Measurements from ENCODE around the gene TSPAN8. TPM values are rescaled to one million over a fixed set of nuclear protein-coding genes. Genes with fewer than 3 reads are reported as not detected.

Gene TSPAN8
- total RNA-seq, 1 experiment from 2014 or later, result not detected

GRCh38 chr12:71190822-71191221 is 33.0 kb upstream of the TSPAN8 start:
- Histone ChIP-seq H3K79me2 (ENCODE audit: low read length) (no peaks in the 10 kb centered on the region), H3K4me1 (ENCODE audit: low read length) (no peaks in the 10 kb centered on the region), H3K4me3 (ENCODE audit: low read length) (no peak overlapping the region), H4K20me1 (ENCODE audit: insufficient read depth, low read depth, low read length) (no peaks in the 10 kb centered on the region), H3K9me3 (ENCODE audit: low read length) (no peaks in the 10 kb centered on the region), H3K27me3 (ENCODE audit: low read length) (no peaks in the 10 kb centered on the region), H2AFZ (ENCODE audit: low read length) (no peak overlapping the region), H3K36me3 (ENCODE audit: insufficient read depth, low read length) (no peaks in the 10 kb centered on the region), H3K4me2 (ENCODE audit: low read depth, low read length, poor library complexity, severe bottlenecking) (no peak overlapping the region), H3K9ac (ENCODE audit: low read length) (no peak overlapping the region), H3K9me2 (replicated peaks; ENCODE audit: insufficient read depth, low read length) (no peaks in the 10 kb centered on the region), H3K27ac (ENCODE audit: low read length) (no peak overlapping the region)
- no peak for DNase-seq

DNA sequence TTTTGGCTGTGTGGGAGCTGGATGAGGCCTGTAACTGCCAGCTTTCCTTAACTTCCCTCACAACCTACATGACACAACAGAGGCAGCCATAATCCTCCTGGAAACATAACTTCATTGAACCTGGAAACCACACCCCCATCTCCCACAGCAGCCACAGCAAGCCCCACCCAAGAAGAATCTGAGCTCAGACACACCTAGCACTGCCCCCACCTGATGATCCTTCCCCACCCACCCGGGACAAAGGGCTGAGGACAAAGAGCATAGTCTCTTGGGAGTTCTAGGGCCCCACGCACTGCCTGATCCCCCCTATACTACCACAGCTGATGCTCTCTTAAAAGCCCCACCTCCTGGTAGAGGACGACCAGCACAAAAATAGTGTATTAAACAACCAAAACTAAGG is 29.6 kb upstream of the TSPAN8 start:
- Histone ChIP-seq H3K79me2 (ENCODE audit: low read length) (no peaks in the 10 kb centered on the region), H3K4me1 (ENCODE audit: low read length) (no peaks in the 10 kb centered on the region)

GRCh38 chr12:71186571-71187288 is 28.9 kb upstream of the TSPAN8 start:
- H4K20me1 ChIP-seq (ENCODE audit: insufficient read depth, low read depth, low read length), result no peaks in the 10 kb centered on the region
- H3K27me3 ChIP-seq (ENCODE audit: low read length), result no peaks in the 10 kb centered on the region
- H3K9me2 ChIP-seq (replicated peaks; ENCODE audit: insufficient read depth, low read length), result no peaks in the 10 kb centered on the region
- DNase-seq, result no peak
- no peak overlapping the region for H3K9ac ChIP-seq (ENCODE audit: low read length)
- H3K4me2 ChIP-seq (ENCODE audit: low read depth, low read length, poor library complexity, severe bottlenecking), result no peak overlapping the region
- no peaks in the 10 kb centered on the region for H3K4me1 ChIP-seq (ENCODE audit: low read length)
- H2AFZ ChIP-seq (ENCODE audit: low read length), result no peak overlapping the region
- no peak overlapping the region for H3K27ac ChIP-seq (ENCODE audit: low read length)
- H3K9me3 ChIP-seq (ENCODE audit: low read length), result no peaks in the 10 kb centered on the region
- no peak overlapping the region for H3K4me3 ChIP-seq (ENCODE audit: low read length)
- no peaks in the 10 kb centered on the region for H3K79me2 ChIP-seq (ENCODE audit: low read length)
- H3K36me3 ChIP-seq (ENCODE audit: insufficient read depth, low read length), result no peaks in the 10 kb centered on the region

More for the DNA sequence above, 29.6 kb upstream of the TSPAN8 start:
- H3K27me3 ChIP-seq (ENCODE audit: low read length), result no peaks in the 10 kb centered on the region
- H4K20me1 ChIP-seq (ENCODE audit: insufficient read depth, low read depth, low read length), result no peaks in the 10 kb centered on the region
- H3K4me3 ChIP-seq (ENCODE audit: low read length), result no peak overlapping the region
- no peak for DNase-seq
- no peaks in the 10 kb centered on the region for H3K36me3 ChIP-seq (ENCODE audit: insufficient read depth, low read length)
- H2AFZ ChIP-seq (ENCODE audit: low read length), result no peak overlapping the region
- no peak overlapping the region for H3K27ac ChIP-seq (ENCODE audit: low read length)
- H3K9me2 ChIP-seq (replicated peaks; ENCODE audit: insufficient read depth, low read length), result no peaks in the 10 kb centered on the region
- H3K9ac ChIP-seq (ENCODE audit: low read length), result no peak overlapping the region
- H3K9me3 ChIP-seq (ENCODE audit: low read length), result no peaks in the 10 kb centered on the region
- H3K4me2 ChIP-seq (ENCODE audit: low read depth, low read length, poor library complexity, severe bottlenecking), result no peak overlapping the region

DNA sequence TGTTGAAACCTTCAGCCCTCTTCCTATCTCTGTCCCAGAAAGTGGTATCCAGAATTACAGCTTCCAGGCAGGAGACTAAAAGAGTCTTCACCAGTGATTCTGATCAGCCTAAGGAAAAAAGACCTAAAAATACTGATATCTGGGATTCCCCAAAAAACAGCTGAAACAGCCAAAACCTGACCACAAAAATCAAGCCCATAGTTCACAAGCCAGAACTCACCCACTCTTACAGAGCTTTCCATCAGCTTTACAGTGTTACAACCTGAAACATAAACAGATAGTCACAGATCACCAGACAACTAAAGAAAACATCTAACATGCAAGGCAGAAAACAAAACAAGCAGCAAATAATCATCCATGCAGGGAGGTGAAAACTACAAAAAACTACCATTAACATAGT is 26.0 kb upstream of the TSPAN8 start:
- H4K20me1 ChIP-seq (ENCODE audit: insufficient read depth, low read depth, low read length), result no peaks in the 10 kb centered on the region
- DNase-seq, result no peak
- no peaks in the 10 kb centered on the region for H3K79me2 ChIP-seq (ENCODE audit: low read length)
- no peaks in the 10 kb centered on the region for H3K4me1 ChIP-seq (ENCODE audit: low read length)
- no peak overlapping the region for H2AFZ ChIP-seq (ENCODE audit: low read length)
- H3K36me3 ChIP-seq (ENCODE audit: insufficient read depth, low read length), result no peaks in the 10 kb centered on the region
- H3K4me2 ChIP-seq (ENCODE audit: low read depth, low read length, poor library complexity, severe bottlenecking), result no peak overlapping the region
- no peak overlapping the region for H3K9ac ChIP-seq (ENCODE audit: low read length)
- H3K27ac ChIP-seq (ENCODE audit: low read length), result no peak overlapping the region
- no peaks in the 10 kb centered on the region for H3K9me2 ChIP-seq (replicated peaks; ENCODE audit: insufficient read depth, low read length)
- no peaks in the 10 kb centered on the region for H3K27me3 ChIP-seq (ENCODE audit: low read length)
- H3K9me3 ChIP-seq (ENCODE audit: low read length), result no peaks in the 10 kb centered on the region
- H3K4me3 ChIP-seq (ENCODE audit: low read length), result no peak overlapping the region

DNA sequence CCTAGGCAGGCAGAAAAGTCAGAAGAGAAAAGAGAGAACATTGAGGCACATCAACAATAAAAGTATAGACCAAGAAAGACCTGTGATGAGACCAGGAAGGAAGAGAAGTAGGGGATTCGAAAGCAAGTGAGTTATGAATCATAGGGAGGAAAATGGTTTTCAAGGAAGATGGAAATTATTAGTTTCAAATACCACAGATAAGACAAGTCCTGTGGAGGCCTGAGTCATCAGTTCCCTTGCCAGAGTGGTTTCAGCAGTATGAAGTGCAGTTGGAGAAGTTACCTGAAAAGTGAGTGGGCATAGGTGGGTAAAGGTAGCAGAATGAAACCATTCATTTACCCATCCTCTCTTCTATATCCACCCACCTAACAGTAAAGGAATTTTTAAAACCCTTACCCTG is 25.2 kb upstream of the TSPAN8 start:
- Histone ChIP-seq H3K36me3 (ENCODE audit: insufficient read depth, low read length) (no peaks in the 10 kb centered on the region), H4K20me1 (ENCODE audit: insufficient read depth, low read depth, low read length) (no peaks in the 10 kb centered on the region), H3K9me3 (ENCODE audit: low read length) (no peaks in the 10 kb centered on the region), H3K27me3 (ENCODE audit: low read length) (no peaks in the 10 kb centered on the region), H2AFZ (ENCODE audit: low read length) (no peak overlapping the region), H3K4me3 (ENCODE audit: low read length) (no peak overlapping the region), H3K4me2 (ENCODE audit: low read depth, low read length, poor library complexity, severe bottlenecking) (no peak overlapping the region), H3K9ac (ENCODE audit: low read length) (no peak overlapping the region), H3K9me2 (replicated peaks; ENCODE audit: insufficient read depth, low read length) (no peaks in the 10 kb centered on the region), H3K79me2 (ENCODE audit: low read length) (no peaks in the 10 kb centered on the region), H3K27ac (ENCODE audit: low read length) (no peak overlapping the region), H3K4me1 (ENCODE audit: low read length) (no peaks in the 10 kb centered on the region)
- DNase-seq, result no peak

GRCh38 chr12:71178162-71178561 is 20.4 kb upstream of the TSPAN8 start:
- H3K9ac ChIP-seq (ENCODE audit: low read length), result no peak overlapping the region
- H2AFZ ChIP-seq (ENCODE audit: low read length), result no peak overlapping the region
- no peak overlapping the region for H3K27ac ChIP-seq (ENCODE audit: low read length)
- H3K27me3 ChIP-seq (ENCODE audit: low read length), result no peaks in the 10 kb centered on the region
- no peaks in the 10 kb centered on the region for H4K20me1 ChIP-seq (ENCODE audit: insufficient read depth, low read depth, low read length)
- no peaks in the 10 kb centered on the region for H3K36me3 ChIP-seq (ENCODE audit: insufficient read depth, low read length)
- H3K4me1 ChIP-seq (ENCODE audit: low read length), result no peaks in the 10 kb centered on the region
- H3K79me2 ChIP-seq (ENCODE audit: low read length), result no peaks in the 10 kb centered on the region
- H3K9me3 ChIP-seq (ENCODE audit: low read length), result no peaks in the 10 kb centered on the region
- no peaks in the 10 kb centered on the region for H3K9me2 ChIP-seq (replicated peaks; ENCODE audit: insufficient read depth, low read length)
- no peak overlapping the region for H3K4me3 ChIP-seq (ENCODE audit: low read length)
- no peak for DNase-seq
- H3K4me2 ChIP-seq (ENCODE audit: low read depth, low read length, poor library complexity, severe bottlenecking), result no peak overlapping the region

DNA sequence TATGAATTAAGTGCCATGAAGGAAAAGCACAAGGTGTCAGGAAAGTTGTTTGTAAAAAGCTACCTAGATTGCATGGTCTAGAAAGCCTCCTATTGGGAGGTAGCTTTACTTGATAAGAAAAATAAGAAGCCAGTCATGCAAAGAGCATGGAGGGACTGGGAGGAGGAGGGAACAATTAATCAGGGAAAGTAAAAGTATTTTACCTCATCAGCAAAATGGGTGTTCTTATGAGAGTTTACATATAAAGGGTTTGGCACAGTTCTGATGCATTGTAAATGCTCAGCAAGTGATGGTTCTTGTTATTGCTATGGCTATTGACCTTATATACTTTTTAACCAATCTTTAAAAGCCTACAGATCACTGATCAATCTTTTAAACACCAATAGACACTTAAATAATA is 17.0 kb upstream of the TSPAN8 start:
- no peaks in the 10 kb centered on the region for H3K4me1 ChIP-seq (ENCODE audit: low read length)
- H3K4me3 ChIP-seq (ENCODE audit: low read length), result no peak overlapping the region
- H2AFZ ChIP-seq (ENCODE audit: low read length), result no peak overlapping the region
- no peak for DNase-seq
- no peak overlapping the region for H3K9ac ChIP-seq (ENCODE audit: low read length)
- H4K20me1 ChIP-seq (ENCODE audit: insufficient read depth, low read depth, low read length), result no peaks in the 10 kb centered on the region
- no peaks in the 10 kb centered on the region for H3K9me3 ChIP-seq (ENCODE audit: low read length)
- no peaks in the 10 kb centered on the region for H3K79me2 ChIP-seq (ENCODE audit: low read length)
- H3K4me2 ChIP-seq (ENCODE audit: low read depth, low read length, poor library complexity, severe bottlenecking), result no peak overlapping the region
- H3K27me3 ChIP-seq (ENCODE audit: low read length), result no peaks in the 10 kb centered on the region
- no peaks in the 10 kb centered on the region for H3K36me3 ChIP-seq (ENCODE audit: insufficient read depth, low read length)
- H3K9me2 ChIP-seq (replicated peaks; ENCODE audit: insufficient read depth, low read length), result no peaks in the 10 kb centered on the region
- H3K27ac ChIP-seq (ENCODE audit: low read length), result no peak overlapping the region

GRCh38 chr12:71174146-71174545 is 16.3 kb upstream of the TSPAN8 start:
- no peak for DNase-seq
- no peaks in the 10 kb centered on the region for H4K20me1 ChIP-seq (ENCODE audit: insufficient read depth, low read depth, low read length)
- H3K4me1 ChIP-seq (ENCODE audit: low read length), result no peaks in the 10 kb centered on the region
- no peaks in the 10 kb centered on the region for H3K9me3 ChIP-seq (ENCODE audit: low read length)
- no peaks in the 10 kb centered on the region for H3K36me3 ChIP-seq (ENCODE audit: insufficient read depth, low read length)
- H3K79me2 ChIP-seq (ENCODE audit: low read length), result no peaks in the 10 kb centered on the region
- H3K27me3 ChIP-seq (ENCODE audit: low read length), result no peaks in the 10 kb centered on the region
- H3K9ac ChIP-seq (ENCODE audit: low read length), result no peak overlapping the region
- H3K4me2 ChIP-seq (ENCODE audit: low read depth, low read length, poor library complexity, severe bottlenecking), result no peak overlapping the region
- no peak overlapping the region for H3K27ac ChIP-seq (ENCODE audit: low read length)
- no peak overlapping the region for H2AFZ ChIP-seq (ENCODE audit: low read length)
- no peaks in the 10 kb centered on the region for H3K9me2 ChIP-seq (replicated peaks; ENCODE audit: insufficient read depth, low read length)
- no peak overlapping the region for H3K4me3 ChIP-seq (ENCODE audit: low read length)
